Muscle layer of colon (tissue), 2 donors: ENCODE data around the gene ATP1A3.
"Not testable (repeated sequence)": the region's sequence is repeated elsewhere in the genome, so short reads cannot be mapped to it uniquely, and the experiment has no call there.

Experiments used
- H3K27ac ChIP-seq: one replicate; pipeline ENCODE4 v1.7.0; 2013; ENCODE audit warnings: low read depth, mild to moderate bottlenecking, low read length, moderate library complexity
- H3K27me3 ChIP-seq, 2 donors: one replicate each; pipeline ENCODE4 v1.7.0; 2013; ENCODE audit warnings: low read length in 2 of 2, mild to moderate bottlenecking in 2 of 2; ENCODE audit not compliant: insufficient read depth in 2 of 2, control insufficient read depth in 1 of 2
- H3K36me3 ChIP-seq: one replicate; pipeline ENCODE4 v1.7.0; 2013; ENCODE audit warnings: mild to moderate bottlenecking, low read length; ENCODE audit not compliant: insufficient read depth
- H3K4me1 ChIP-seq: one replicate; pipeline ENCODE4 v1.7.0; 2013; ENCODE audit warnings: mild to moderate bottlenecking, low read length; ENCODE audit not compliant: insufficient read depth
- H3K4me3 ChIP-seq, 2 donors: one replicate each; pipeline ENCODE4 v1.7.0; 2013; ENCODE audit warnings: low read length in 2 of 2, low read depth in 1 of 2, mild to moderate bottlenecking in 1 of 2, moderate library complexity in 1 of 2
- H3K9ac ChIP-seq: one replicate; pipeline ENCODE4 v1.7.0; 2013; ENCODE audit warnings: low read length
- H3K9me3 ChIP-seq: one replicate; pipeline ENCODE4 v1.7.0; 2013; ENCODE audit warnings: mild to moderate bottlenecking, low read length
- donor health status: abdominal sarcoma.
- donor health status: Adenocarcinoma of cecum.

Gene ATP1A3

GRCh38 chr19:41994994-41995958 is 1.2 kb upstream of the ATP1A3 start:
- H3K27me3 ChIP-seq = peaks cover 35 to 80% of the 10 kb centered on the region in 2 donors
- H3K9ac ChIP-seq = no peak overlapping the region
- no peaks in the 10 kb centered on the region for H3K4me1 ChIP-seq
- no peaks in the 10 kb centered on the region for H3K36me3 ChIP-seq
- no peak overlapping the region for H3K27ac ChIP-seq
- no peaks in the 10 kb centered on the region for H3K9me3 ChIP-seq
- H3K4me3 ChIP-seq = no peak overlapping the region

- H3K4me3 ChIP-seq = no peak overlapping the region
- H3K27me3 ChIP-seq = peaks cover 31 to 75% of the 10 kb centered on the region in 2 donors
- no peaks in the 10 kb centered on the region for H3K9me3 ChIP-seq
- no peaks in the 10 kb centered on the region for H3K4me1 ChIP-seq
- no peaks in the 10 kb centered on the region for H3K36me3 ChIP-seq
- H3K9ac ChIP-seq = no peak overlapping the region
- no peak overlapping the region for H3K27ac ChIP-seq
Observed at GRCh38 chr19:41994521-41994971, 516 bp upstream of the ATP1A3 start.

GRCh38 chr19:41991925-41992569 is 2.0 kb downstream of the ATP1A3 start:
- H3K4me3 ChIP-seq, H3K9ac ChIP-seq: not testable (repeated sequence)
- H3K27me3 ChIP-seq = peaks cover 24 to 61% of the 10 kb centered on the region in 2 donors

DNA sequence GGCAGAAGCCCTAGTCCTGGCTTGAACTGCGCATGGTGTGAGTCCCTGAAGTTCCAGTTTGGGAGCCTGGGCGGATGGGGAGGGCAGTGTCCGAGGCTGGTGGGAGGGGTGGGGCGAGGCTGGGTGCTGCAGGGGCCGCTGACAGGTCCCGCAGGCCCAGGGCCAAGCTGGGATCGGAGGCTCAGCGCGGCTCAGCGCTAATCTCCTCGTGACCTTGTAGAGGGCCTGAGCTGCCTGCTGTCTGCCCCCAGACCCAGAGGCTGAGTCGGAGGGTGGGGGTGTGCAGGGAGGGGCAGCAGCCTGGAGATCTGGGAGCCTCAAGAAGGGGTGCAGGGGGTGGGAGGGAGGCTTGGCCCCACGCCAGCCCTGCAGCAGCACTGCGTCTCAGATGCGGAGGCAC is 3.0 kb downstream of the ATP1A3 start:
- no peak overlapping the region for H3K9ac ChIP-seq
- H3K27ac ChIP-seq = no peak overlapping the region
- peaks cover 14 to 51% of the 10 kb centered on the region in 2 donors for H3K27me3 ChIP-seq
- no peaks in the 10 kb centered on the region for H3K4me1 ChIP-seq
- H3K36me3 ChIP-seq = no peaks in the 10 kb centered on the region
- H3K9me3 ChIP-seq = no peaks in the 10 kb centered on the region
- H3K4me3 ChIP-seq = no peak overlapping the region

More at GRCh38 chr19:41991925-41992569, 2.0 kb downstream of the ATP1A3 start:
- not testable (repeated sequence) for H3K36me3 ChIP-seq, H3K27ac ChIP-seq, H3K9me3 ChIP-seq, H3K4me1 ChIP-seq

DNA sequence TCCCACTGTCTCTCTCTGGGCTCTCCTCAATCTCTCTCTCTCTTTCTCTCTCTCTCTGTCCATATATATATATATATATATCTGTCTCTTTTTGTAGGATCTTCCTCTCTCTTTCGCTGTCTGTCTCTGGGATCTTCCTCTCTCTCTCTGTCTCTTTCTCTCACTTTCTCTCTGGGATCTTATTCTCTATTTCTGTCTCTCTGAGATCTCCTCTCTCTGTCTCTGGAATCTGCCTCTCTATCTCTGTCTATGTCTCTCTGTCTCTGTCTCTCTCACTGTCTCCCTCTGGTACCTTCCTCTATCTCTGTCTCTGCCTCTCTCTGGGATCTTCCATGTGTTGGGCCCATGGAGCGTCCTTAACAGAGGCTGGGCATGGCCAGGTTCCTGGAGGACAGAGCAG is 3.4 kb downstream of the ATP1A3 start:
- H3K4me1 ChIP-seq = no peaks in the 10 kb centered on the region
- no peak overlapping the region for H3K27ac ChIP-seq
- H3K27me3 ChIP-seq = peaks cover 10 to 47% of the 10 kb centered on the region in 2 donors
- H3K4me3 ChIP-seq = no peak overlapping the region
- no peaks in the 10 kb centered on the region for H3K9me3 ChIP-seq
- H3K9ac ChIP-seq = no peak overlapping the region
- H3K36me3 ChIP-seq = no peaks in the 10 kb centered on the region

DNA sequence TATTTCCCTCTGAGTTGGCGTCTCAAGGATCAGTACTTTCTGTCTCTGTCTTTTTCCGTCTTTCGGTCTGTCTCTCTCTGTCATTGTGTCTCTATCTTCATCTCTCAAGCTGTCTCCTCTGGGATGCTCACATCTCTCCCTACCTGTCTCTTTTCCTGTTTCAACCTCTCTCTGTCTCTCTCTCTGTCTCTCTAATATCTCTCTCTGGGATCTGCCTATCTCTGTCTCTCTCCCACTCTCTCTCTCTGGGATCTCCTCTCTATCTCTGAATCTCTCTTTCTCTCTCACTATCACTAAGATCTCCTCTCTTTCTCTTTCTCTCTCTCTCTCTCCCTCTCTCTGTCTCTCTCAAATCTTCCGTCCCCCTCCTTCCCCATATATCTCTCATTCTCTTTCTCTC is 4.0 kb downstream of the ATP1A3 start:
- H3K4me1 ChIP-seq = no peaks in the 10 kb centered on the region
- H3K27ac ChIP-seq = no peak overlapping the region
- peaks cover 6 to 41% of the 10 kb centered on the region in 2 donors for H3K27me3 ChIP-seq
- H3K36me3 ChIP-seq = no peaks in the 10 kb centered on the region
- no peaks in the 10 kb centered on the region for H3K9me3 ChIP-seq
- no peak overlapping the region for H3K9ac ChIP-seq
- no peak overlapping the region for H3K4me3 ChIP-seq

DNA sequence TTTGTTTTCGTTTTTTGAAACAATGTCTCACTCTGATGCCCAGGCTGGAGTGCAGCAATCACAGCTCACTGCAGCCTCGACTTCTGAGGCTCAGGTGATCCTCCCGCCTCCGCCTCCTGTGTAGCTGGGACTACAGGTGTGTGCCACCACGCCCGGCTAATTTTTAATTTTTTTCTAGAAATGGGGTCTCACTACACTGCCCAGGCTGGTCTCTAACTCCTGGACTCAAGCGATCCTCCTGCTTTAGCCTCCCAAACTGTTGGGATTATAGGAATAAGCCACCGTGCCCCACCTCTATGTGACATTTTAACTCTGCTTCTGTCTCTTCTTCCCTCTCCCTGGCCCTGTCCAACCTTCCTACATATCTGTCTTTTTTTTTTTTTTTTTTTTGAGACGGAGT is 5.1 kb downstream of the ATP1A3 start:
- Histone ChIP-seq H3K27ac (no peak overlapping the region), H3K36me3 (no peaks in the 10 kb centered on the region), H3K27me3 (peaks cover 0 to 30% of the 10 kb centered on the region in 2 donors), H3K9ac (no peak overlapping the region), H3K4me1 (no peaks in the 10 kb centered on the region), H3K4me3 (no peak overlapping the region), H3K9me3 (no peaks in the 10 kb centered on the region)

GRCh38 chr19:41987141-41987860 is 6.7 kb downstream of the ATP1A3 start:
- H3K9ac ChIP-seq = no peak overlapping the region
- no peaks in the 10 kb centered on the region for H3K9me3 ChIP-seq
- no peaks in the 10 kb centered on the region for H3K36me3 ChIP-seq
- no peak overlapping the region for H3K27ac ChIP-seq
- H3K4me1 ChIP-seq = no peaks in the 10 kb centered on the region
- H3K4me3 ChIP-seq = no peak overlapping the region
- H3K27me3 ChIP-seq = peaks cover 0 to 17% of the 10 kb centered on the region in 2 donors

DNA sequence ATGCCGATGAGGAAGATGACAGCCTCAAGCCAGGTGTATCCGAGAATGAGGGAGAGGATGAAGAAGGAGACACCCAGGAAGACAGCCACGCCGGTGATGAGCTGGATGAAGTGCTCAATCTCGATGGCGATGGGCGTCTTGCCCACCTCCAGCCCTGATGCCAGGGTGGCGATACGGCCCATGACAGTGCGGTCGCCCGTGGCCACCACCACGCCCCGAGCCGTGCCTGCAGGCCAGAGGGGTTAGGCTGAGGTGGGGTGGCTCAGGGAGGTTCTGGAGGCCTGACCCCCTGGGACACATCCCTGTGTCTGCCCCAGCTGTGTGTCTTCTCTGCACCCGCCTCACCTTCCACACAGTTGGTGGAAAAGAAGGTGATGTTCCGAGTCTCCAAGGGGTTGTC is 9.1 kb downstream of the ATP1A3 start:
- H3K4me3 ChIP-seq = no peak overlapping the region

GRCh38 chr19:41981724-41982123 is 12.3 kb downstream of the ATP1A3 start:
- Histone ChIP-seq H3K4me1 (no peaks in the 10 kb centered on the region), H3K4me3 (no peak overlapping the region), H3K9ac (no peak overlapping the region), H3K27me3 (no peaks in the 10 kb centered on the region), H3K9me3 (no peaks in the 10 kb centered on the region), H3K27ac (no peak overlapping the region), H3K36me3 (no peaks in the 10 kb centered on the region)

More for the DNA sequence above, 9.1 kb downstream of the ATP1A3 start:
- Histone ChIP-seq H3K27ac (no peak overlapping the region), H3K9me3 (no peaks in the 10 kb centered on the region), H3K4me1 (no peaks in the 10 kb centered on the region), H3K27me3 (no peaks in the 10 kb centered on the region), H3K9ac (no peak overlapping the region), H3K36me3 (no peaks in the 10 kb centered on the region)

- Histone ChIP-seq H3K9me3 (no peaks in the 10 kb centered on the region), H3K27me3 (no peaks in the 10 kb centered on the region), H3K4me1 (no peaks in the 10 kb centered on the region), H3K36me3 (no peaks in the 10 kb centered on the region), H3K9ac (no peak overlapping the region), H3K27ac (no peak overlapping the region), H3K4me3 (no peak overlapping the region)
Observed at GRCh38 chr19:41978470-41978869, 15.6 kb downstream of the ATP1A3 start.
